ENCODE data around the gene ZNF507. TPM values are rescaled to one million over a fixed set of nuclear protein-coding genes. Genes with fewer than 3 reads are reported as not detected.

The ZNF507 gene
- total and polyA plus RNA-seq, 2 of the 8 experiments (the other 6 are each of a cell fraction or from before 2014, with no cell fraction given) = 8.6 to 28.8 TPM

Other genes with a start within 250 kb of the ZNF507 start
- 60.2 and 60.7 TPM in 2 replicates for gene DPY19L3, start 60.2 kb downstream of the ZNF507 start, total RNA-seq (2021; fragmentation: NEBNext Ultra II Directional; extraction: Animal tissue kit (Norgen Biotek cat#: 25700))
- 35.3 and 61.6 TPM in 2 replicates for gene DPY19L3, start 60.2 kb downstream of the ZNF507 start, polyA plus RNA-seq (2011; rRNA removed)
- 98.8 and 105 TPM in 2 replicates for gene PDCD5, start 235.6 kb downstream of the ZNF507 start, total RNA-seq (2021; fragmentation: NEBNext Ultra II Directional; extraction: Animal tissue kit (Norgen Biotek cat#: 25700))
- gene PDCD5, start 235.6 kb downstream of the ZNF507 start, polyA plus RNA-seq (2011; rRNA removed) = 33.0 and 43.2 TPM in 2 replicates